SK-N-SH (cell line): Measurements from ENCODE around the gene LRRC3C. TPM values are rescaled to one million over a fixed set of nuclear protein-coding genes. Genes with fewer than 3 reads are reported as not detected.

ENCODE experiments used
- CTCF ChIA-PET: fragments of 300-600, 350-600 bp; formaldehyde crosslinking; extraction: SDS; loops from one replicate; lab custom pipeline; 2021; lab: Yijun Ruan, JAX
- POLR2A ChIA-PET: fragments of 350-600 bp; sonication (Branson Sonifier 250); formaldehyde crosslinking; extraction: SDS; loops from one replicate; lab custom pipeline; 2020; ENCODE audit warnings: antibody characterized with exemption, inconsistent platforms; lab: Yijun Ruan, JAX
- DNase-seq: peaks from one replicate; pipeline ENCODE4 v3.0.0; 2012
- H2AFZ ChIP-seq: fragments of 200-600 bp; sonication (generic); 2 replicates; pipeline ENCODE4 v1.8.1; 2016; ENCODE audit warnings: antibody characterized with exemption, mild to moderate bottlenecking, low read depth
- H3F3A ChIP-seq: fragments of 200-600 bp; sonication (generic); replicated peaks from 2 replicates; pipeline ENCODE3; 2016; ENCODE audit warnings: antibody characterized with exemption, mild to moderate bottlenecking; ENCODE audit not compliant: insufficient read depth
- H3K27ac ChIP-seq, 2 experiments: fragments of 200-500 bp in 1 of 2; fragments of 200-600 bp in 1 of 2; sonication (Bioruptor generic) in 1 of 2; sonication (generic), shearing (Covaris generic) in 1 of 2; 2 replicates each; pipeline versions ENCODE4 v1.5.1 to v1.6.1; 2014 to 2016; ENCODE audit warnings: low read depth in 2 of 2, inconsistent platforms in 1 of 2, low read length in 1 of 2, mild to moderate bottlenecking in 1 of 2, mixed read lengths in 1 of 2
- H3K27me3 ChIP-seq: fragments of 200-600 bp; sonication (generic), shearing (Covaris generic); 2 replicates; pipeline ENCODE4 v1.6.1; 2016; ENCODE audit warnings: mixed run types; ENCODE audit not compliant: insufficient read depth
- H3K36me3 ChIP-seq, 2 experiments: fragments of 200-500 bp in 1 of 2; fragments of 200-600 bp in 1 of 2; sonication (Bioruptor generic) in 1 of 2; sonication (generic) in 1 of 2; replicated peaks in 1 of 2; 2 replicates each; pipeline versions ENCODE3 to v1.5.1; 2014 to 2016; ENCODE audit warnings: low read length in 1 of 2, mild to moderate bottlenecking in 1 of 2; ENCODE audit not compliant: insufficient read depth in 2 of 2, control insufficient read depth in 1 of 2
- H3K4me1 ChIP-seq, 2 experiments: fragments of 200-500 bp in 1 of 2; fragments of 200-600 bp in 1 of 2; sonication (Bioruptor generic) in 1 of 2; sonication (generic), shearing (Covaris generic) in 1 of 2; 2 replicates each; pipeline versions ENCODE4 v1.5.1 to v1.6.1; 2014 to 2016; ENCODE audit warnings: low read depth in 1 of 2, low read length in 1 of 2, mixed run types in 1 of 2; ENCODE audit not compliant: insufficient read depth in 2 of 2, control insufficient read depth in 1 of 2
- H3K4me2 ChIP-seq: fragments of 200-600 bp; sonication (generic), shearing (Covaris generic); 2 replicates; pipeline ENCODE4 v1.6.1; 2017; ENCODE audit warnings: mixed run types
- H3K4me3 ChIP-seq, 2 experiments: fragments of 200-500 bp in 1 of 2; fragments of 200-600 bp in 1 of 2; sonication (Bioruptor generic) in 1 of 2; sonication (generic), shearing (Covaris generic) in 1 of 2; 2 replicates each; pipeline versions ENCODE4 v1.5.1 to v1.8.1; 2014 to 2016; ENCODE audit warnings: low read depth in 2 of 2, inconsistent platforms in 1 of 2, low read length in 1 of 2, mild to moderate bottlenecking in 1 of 2, mixed read lengths in 1 of 2, moderate library complexity in 1 of 2
- H3K79me2 ChIP-seq: fragments of 200-600 bp; sonication (generic); 2 replicates; pipeline ENCODE4 v1.8.1; 2017; ENCODE audit warnings: mild to moderate bottlenecking; ENCODE audit not compliant: insufficient read depth
- H3K9ac ChIP-seq: fragments of 200-600 bp; sonication (generic); 2 replicates; pipeline ENCODE4 v1.6.1; 2017; ENCODE audit warnings: mixed run types
- H3K9me2 ChIP-seq: fragments of 200-600 bp; sonication (generic); 2 replicates; pipeline ENCODE4 v1.6.1; 2017; ENCODE audit warnings: mixed run types
- H3K9me3 ChIP-seq: fragments of 200-600 bp; sonication (generic); 2 replicates; pipeline ENCODE4 v1.6.1; 2017; ENCODE audit warnings: mixed run types, mild to moderate bottlenecking, moderate library complexity
- H4K20me1 ChIP-seq: fragments of 200-600 bp; sonication (generic); 2 replicates; pipeline ENCODE4 v1.6.1; 2017; ENCODE audit warnings: mild to moderate bottlenecking, mixed run types; ENCODE audit not compliant: insufficient read depth
- ELF1 ChIP-seq: IDR thresholded peaks from 2 replicates; pipeline ENCODE4 v1.4.0; 2012
- EP300 ChIP-seq, 2 experiments: IDR thresholded peaks; 2 replicates each; pipeline versions ENCODE4 v1.4.0 to v1.6.1; 2012; ENCODE audit warnings: borderline replicate concordance in 1 of 2, low read depth in 1 of 2, low read length in 1 of 2
- EZH2phosphoT487 ChIP-seq: fragments of 200-600 bp; sonication (generic); IDR thresholded peaks from 2 replicates; pipeline ENCODE4 v1.6.1; 2017; ENCODE audit warnings: low read depth, mixed run types, mild to moderate bottlenecking, antibody characterized with exemption, moderate library complexity, borderline replicate concordance
- FOSL2 ChIP-seq: IDR thresholded peaks from 2 replicates; pipeline ENCODE4 v1.4.0; 2012; ENCODE audit warnings: low read depth, mild to moderate bottlenecking, moderate library complexity, borderline replicate concordance
- FOXJ3 ChIP-seq: sonication (generic); formaldehyde crosslinking; IDR thresholded peaks from 2 replicates; pipeline ENCODE4 v1.5.1; 2020; ENCODE audit warnings: mild to moderate bottlenecking, missing genetic modification reagents
- GATA2 ChIP-seq: sonication (generic); formaldehyde crosslinking; IDR thresholded peaks from 2 replicates; pipeline ENCODE4 v1.5.0; 2020; ENCODE audit warnings: mild to moderate bottlenecking, missing genetic modification reagents
- MAX ChIP-seq: IDR thresholded peaks from 2 replicates; pipeline ENCODE4 v1.4.0; 2012; ENCODE audit warnings: low read depth
- MXI1 ChIP-seq: IDR thresholded peaks from 2 replicates; pipeline ENCODE4 v1.6.1; 2012; ENCODE audit warnings: mild to moderate bottlenecking, low read depth, low read length, improper control_type of control experiment
- NFIC ChIP-seq: IDR thresholded peaks from 2 replicates; pipeline ENCODE4 v1.4.0; 2012; ENCODE audit warnings: borderline replicate concordance
- NRF1 ChIP-seq: IDR thresholded peaks from 2 replicates; pipeline ENCODE4 v1.6.1; 2012; ENCODE audit warnings: low read depth, mild to moderate bottlenecking, low read length
- RCOR1 ChIP-seq: fragments of 150-350 bp; IDR thresholded peaks from 2 replicates; pipeline ENCODE4 v1.6.1; 2017; ENCODE audit warnings: antibody characterized with exemption, low read length
- RFX5 ChIP-seq: IDR thresholded peaks from 2 replicates; pipeline ENCODE4 v1.6.1; 2012; ENCODE audit warnings: mild to moderate bottlenecking, improper control_type of control experiment, low read length
- RXRA ChIP-seq: IDR thresholded peaks from 2 replicates; pipeline ENCODE4 v1.4.0; 2012; ENCODE audit warnings: low read depth, mild to moderate bottlenecking, borderline replicate concordance
- SIN3A ChIP-seq: IDR thresholded peaks from 2 replicates; pipeline ENCODE4 v1.6.1; 2012; ENCODE audit warnings: low read depth, mild to moderate bottlenecking, low read length, moderate library complexity, borderline replicate concordance
- SMC3 ChIP-seq: IDR thresholded peaks from 2 replicates; pipeline ENCODE4 v1.6.1; 2012; ENCODE audit warnings: low read depth, low read length, improper control_type of control experiment
- TAF1 ChIP-seq: IDR thresholded peaks from 2 replicates; pipeline ENCODE4 v1.6.1; 2012; ENCODE audit warnings: low read depth, mild to moderate bottlenecking, low read length, moderate library complexity, borderline replicate concordance
- TCF12 ChIP-seq: IDR thresholded peaks from 2 replicates; pipeline ENCODE4 v1.4.0; 2012
- YY1 ChIP-seq: IDR thresholded peaks from 2 replicates; pipeline ENCODE4 v1.4.0; 2012; ENCODE audit warnings: low read depth, mild to moderate bottlenecking
- WGBS: methylation state at CpG from one replicate; pipeline ENCODE4 v1.1.6; 2017; ENCODE audit warnings: low lambda C conversion rate; 5-methylcytosine and 5-hydroxymethylcytosine counted together
- polyA plus RNA-seq, 3 experiments: library from polyadenylated mRNA; depleted of rRNA; stranded (reverse); fragments of >200 nt; gene quantifications; 2 replicates each; pipeline ENCODE4 v1.2.3, GENCODE V29; 2012
- TF ChIP-seq, protein P1 (sequence below): IDR thresholded peaks from 2 replicates; pipeline ENCODE4 v1.4.0; 2012; ENCODE audit warnings: low read depth, borderline replicate concordance
- TF ChIP-seq, protein P2 (sequence below): IDR thresholded peaks from 2 replicates; pipeline ENCODE4; 2012
- TF ChIP-seq, protein P3 (sequence below): IDR thresholded peaks from 2 replicates; pipeline ENCODE4 v1.4.0; 2012; ENCODE audit warnings: low read depth, borderline replicate concordance

LRRC3C gene
- polyA plus RNA-seq, 1 of the 3 experiments (the other 2 are of a cell fraction): not detected

GRCh38 chr17:39968761-39969160 lies 41.2 kb downstream of the LRRC3C start:
- ChIA-PET CTCF (interaction anchor here (0.7 to 6.2 kb wide), 6 partner anchors 10 to 58 kb away, joined by 3 to 29 read pairs (median 3); partner anchors contain the start of gene PSMD3), POLR2A (no interaction called here)
- Histone ChIP-seq H3K36me3 (no peaks in the 10 kb centered on the region), H3K27me3 (no peaks in the 10 kb centered on the region), H2AFZ (no peak overlapping the region), H3K79me2 (no peaks in the 10 kb centered on the region), H3K4me1 (peaks cover 0 to 3% of the 10 kb centered on the region in 2 experiments; a peak in 1 of 4 replicates), H3F3A (no peaks in the 10 kb centered on the region), H3K9me2 (no peaks in the 10 kb centered on the region), H4K20me1 (no peaks in the 10 kb centered on the region), H3K9me3 (no peaks in the 10 kb centered on the region), H3K27ac (no peak overlapping the region), H3K9ac (no peak overlapping the region), H3K4me2 (no peak overlapping the region), H3K4me3 (no peak overlapping the region)
- TF ChIP-seq TAF1 (no peak), TCF12 (no peak), SIN3A (no peak)
- DNase-seq: no peak
- WGBS: 48% methylated on average over 2 of the region's 2 CpGs

DNA sequence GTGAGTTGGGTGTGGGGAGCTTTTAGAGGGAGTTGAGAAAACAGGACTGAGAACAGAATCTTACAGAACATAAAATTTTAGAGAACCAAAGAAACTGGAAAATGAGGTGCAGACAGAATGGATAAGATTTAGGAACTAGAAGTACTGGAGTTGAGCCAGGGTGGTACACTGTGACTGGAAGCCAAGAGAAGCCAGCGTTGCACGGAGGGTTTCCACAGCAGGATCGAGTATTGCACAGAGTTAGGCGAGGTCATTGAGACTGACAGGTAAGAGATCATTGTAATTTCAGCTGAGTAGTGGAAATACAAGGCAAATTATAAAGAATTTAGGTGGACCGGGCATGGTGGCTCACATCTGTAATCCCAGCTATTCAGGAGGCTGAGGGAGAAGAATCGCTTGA lies 41.8 kb downstream of the LRRC3C start:
- WGBS: 51% methylated on average over 6 of the region's 6 CpGs
- CTCF ChIA-PET: interaction anchor here (0.8 to 6.2 kb wide), 5 partner anchors 10 to 58 kb away, joined by 3 to 29 read pairs (median 3); partner anchors contain the start of gene PSMD3

More for the DNA sequence above, 41.8 kb downstream of the LRRC3C start:
- Histone ChIP-seq H3K9ac (no peak overlapping the region), H3K27me3 (no peaks in the 10 kb centered on the region), H3F3A (no peaks in the 10 kb centered on the region), H3K4me2 (no peak overlapping the region), H3K36me3 (no peaks in the 10 kb centered on the region), H4K20me1 (no peaks in the 10 kb centered on the region), H3K9me2 (no peaks in the 10 kb centered on the region), H2AFZ (no peak overlapping the region), H3K27ac (no peak overlapping the region), H3K4me3 (no peak overlapping the region), H3K79me2 (no peaks in the 10 kb centered on the region), H3K9me3 (no peaks in the 10 kb centered on the region), H3K4me1 (peaks cover 0 to 6% of the 10 kb centered on the region in 2 experiments; a peak in 1 of 4 replicates)
- TF ChIP-seq EZH2phosphoT487 (no peak), RCOR1 (no peak), MAX (no peak), YY1 (no peak), NFIC (no peak), EP300 (IDR thresholded peaks at IDR 0.05; ENCODE audit: borderline replicate concordance in 1 of 2, low read depth in 1 of 2, low read length in 1 of 2) (no peak), SIN3A (no peak), TCF12 (no peak), GATA2 (CRISPR knock-in tag) (no peak), SMC3 (no peak), MXI1 (no peak), NRF1 (no peak), FOXJ3 (CRISPR knock-in tag) (no peak), RXRA (no peak), RFX5 (no peak), FOSL2 (no peak), ELF1 (no peak)
- TF ChIP-seq, protein P1, sequence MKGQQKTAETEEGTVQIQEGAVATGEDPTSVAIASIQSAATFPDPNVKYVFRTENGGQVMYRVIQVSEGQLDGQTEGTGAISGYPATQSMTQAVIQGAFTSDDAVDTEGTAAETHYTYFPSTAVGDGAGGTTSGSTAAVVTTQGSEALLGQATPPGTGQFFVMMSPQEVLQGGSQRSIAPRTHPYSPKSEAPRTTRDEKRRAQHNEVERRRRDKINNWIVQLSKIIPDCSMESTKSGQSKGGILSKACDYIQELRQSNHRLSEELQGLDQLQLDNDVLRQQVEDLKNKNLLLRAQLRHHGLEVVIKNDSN: no peak
- TF ChIP-seq, protein P2, sequence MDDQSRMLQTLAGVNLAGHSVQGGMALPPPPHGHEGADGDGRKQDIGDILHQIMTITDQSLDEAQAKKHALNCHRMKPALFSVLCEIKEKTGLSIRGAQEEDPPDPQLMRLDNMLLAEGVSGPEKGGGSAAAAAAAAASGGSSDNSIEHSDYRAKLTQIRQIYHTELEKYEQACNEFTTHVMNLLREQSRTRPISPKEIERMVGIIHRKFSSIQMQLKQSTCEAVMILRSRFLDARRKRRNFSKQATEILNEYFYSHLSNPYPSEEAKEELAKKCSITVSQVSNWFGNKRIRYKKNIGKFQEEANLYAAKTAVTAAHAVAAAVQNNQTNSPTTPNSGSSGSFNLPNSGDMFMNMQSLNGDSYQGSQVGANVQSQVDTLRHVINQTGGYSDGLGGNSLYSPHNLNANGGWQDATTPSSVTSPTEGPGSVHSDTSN: no peak
- TF ChIP-seq, protein P3, sequence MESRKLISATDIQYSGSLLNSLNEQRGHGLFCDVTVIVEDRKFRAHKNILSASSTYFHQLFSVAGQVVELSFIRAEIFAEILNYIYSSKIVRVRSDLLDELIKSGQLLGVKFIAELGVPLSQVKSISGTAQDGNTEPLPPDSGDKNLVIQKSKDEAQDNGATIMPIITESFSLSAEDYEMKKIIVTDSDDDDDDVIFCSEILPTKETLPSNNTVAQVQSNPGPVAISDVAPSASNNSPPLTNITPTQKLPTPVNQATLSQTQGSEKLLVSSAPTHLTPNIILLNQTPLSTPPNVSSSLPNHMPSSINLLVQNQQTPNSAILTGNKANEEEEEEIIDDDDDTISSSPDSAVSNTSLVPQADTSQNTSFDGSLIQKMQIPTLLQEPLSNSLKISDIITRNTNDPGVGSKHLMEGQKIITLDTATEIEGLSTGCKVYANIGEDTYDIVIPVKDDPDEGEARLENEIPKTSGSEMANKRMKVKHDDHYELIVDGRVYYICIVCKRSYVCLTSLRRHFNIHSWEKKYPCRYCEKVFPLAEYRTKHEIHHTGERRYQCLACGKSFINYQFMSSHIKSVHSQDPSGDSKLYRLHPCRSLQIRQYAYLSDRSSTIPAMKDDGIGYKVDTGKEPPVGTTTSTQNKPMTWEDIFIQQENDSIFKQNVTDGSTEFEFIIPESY: no peak
- no peak for DNase-seq
- POLR2A ChIA-PET: no interaction called here
